Activated naive CD4-positive, alpha-beta T cell treated with anti-CD3 and anti-CD28 coated beads for 36 hours (primary cell): ENCODE measurements around the gene SMPD1. TPM values are rescaled to one million over a fixed set of nuclear protein-coding genes. Genes with fewer than 3 reads are reported as not detected.
"Not testable (repeated sequence)": the region's sequence is repeated elsewhere in the genome, so short reads cannot be mapped to it uniquely, and the experiment has no call there.

Experiments used
- CTCF ChIA-PET: fragments of 350-600 bp; sonication (Branson Sonifier 250); formaldehyde crosslinking; loops from one replicate; lab custom pipeline; 2021; ENCODE audit warnings: antibody characterized with exemption; lab: Charles Lee
- DNase-seq: peaks from one replicate; pipeline ENCODE4 v3.0.0-alpha.2; 2020
- H3K27ac Mint-ChIP-seq: one replicate; pipeline ENCODE4 v1.8.0; 2021; ENCODE audit warnings: mild to moderate bottlenecking, mixed read lengths
- H3K27me3 Mint-ChIP-seq: one replicate; pipeline ENCODE4 v1.8.0; 2021; ENCODE audit warnings: low read depth, mixed read lengths
- H3K36me3 Mint-ChIP-seq: one replicate; pipeline ENCODE4 v1.8.0; 2021; ENCODE audit warnings: low read depth, mixed read lengths
- H3K4me1 Mint-ChIP-seq: one replicate; pipeline ENCODE4 v1.8.0; 2021; ENCODE audit warnings: low read depth, mixed read lengths
- H3K4me3 Mint-ChIP-seq: one replicate; pipeline ENCODE4 v1.8.0; 2021; ENCODE audit warnings: mild to moderate bottlenecking, moderate library complexity, mixed read lengths
- H3K9me3 Mint-ChIP-seq: one replicate; pipeline ENCODE4 v1.8.0; 2021; ENCODE audit warnings: mixed read lengths
- intact Hi-C: fragments of 100-400 bp; cut with micrococcal nuclease; formaldehyde crosslinking; loops from one replicate; pipeline ENCODE4 v1.15.1; 2023
- total RNA-seq, 2 experiments: library from RNA; stranded (reverse); gene quantifications; one replicate each; pipeline ENCODE4 v1.2.3, GENCODE V29; 2021

Gene SMPD1
- total RNA-seq, 2 experiments from 2014 or later, result 24.5 to 27.5 TPM

GRCh38 chr11:6391537-6392134, 1.4 kb downstream of the SMPD1 start:
- Mint-ChIP-seq H3K9me3 (no peaks in the 10 kb centered on the region), H3K4me3 (peak overlapping the region; percentile 91), H3K4me1 (peaks cover 50% of the 10 kb centered on the region), H3K27ac (peak overlapping the region; percentile 98), H3K27me3 (no peaks in the 10 kb centered on the region), H3K36me3 (peaks cover 4% of the 10 kb centered on the region)
- DNase-seq, result no peak
- CTCF ChIA-PET, result interaction anchor here (0.5 to 20.7 kb wide), 6 partner anchors 11 to 51 kb away, joined by 3 to 736 read pairs (median 17); partner anchors contain the start of genes APBB1 and HPX
- intact Hi-C loops, result loop anchor here (2.0 kb wide), 3 partner anchors 47 to 353 kb away; no protein-coding TSS in a partner anchor

GRCh38 chr11:6392251-6392650, 2.0 kb downstream of the SMPD1 start:
- intact Hi-C loops, H3K27me3 Mint-ChIP-seq, H3K9me3 Mint-ChIP-seq, DNase-seq, H3K36me3 Mint-ChIP-seq: not testable (repeated sequence)
- H3K27ac Mint-ChIP-seq, result peak overlapping the region; percentile 7
- H3K4me3 Mint-ChIP-seq, result peak overlapping the region; percentile 91
- CTCF ChIA-PET, result interaction anchor here (0.5 to 2.7 kb wide), 4 partner anchors 11 to 38 kb away, joined by 3 to 10 read pairs (median 6); partner anchors contain the start of gene APBB1
- peaks cover 52% of the 10 kb centered on the region for H3K4me1 Mint-ChIP-seq

- intact Hi-C loops, result no loop called here
- Mint-ChIP-seq H3K4me1 (peaks cover 58% of the 10 kb centered on the region), H3K9me3 (no peaks in the 10 kb centered on the region), H3K27ac (no peak overlapping the region), H3K4me3 (no peak overlapping the region), H3K27me3 (no peaks in the 10 kb centered on the region), H3K36me3 (peaks cover 9% of the 10 kb centered on the region)
- no peak for DNase-seq
- CTCF ChIA-PET, result interaction anchor here (0.6 to 2.7 kb wide), 4 partner anchors 9 to 46 kb away, joined by 3 to 10 read pairs (median 6); no protein-coding TSS in a partner anchor
These were observed 3.9 kb downstream of the SMPD1 start for GRCh38 chr11:6393989-6394670.

- Mint-ChIP-seq H3K9me3 (no peaks in the 10 kb centered on the region), H3K27ac (no peak overlapping the region), H3K4me3 (no peak overlapping the region), H3K36me3 (peaks cover 12% of the 10 kb centered on the region), H3K4me1 (peaks cover 60% of the 10 kb centered on the region), H3K27me3 (no peaks in the 10 kb centered on the region)
- intact Hi-C loops, result no loop called here
- no peak for DNase-seq
- CTCF ChIA-PET, result interaction anchor here (0.6 kb wide), 1 partner anchor 16 kb away, joined by 3 read pairs; no protein-coding TSS in a partner anchor
These were observed 5.3 kb downstream of the SMPD1 start for GRCh38 chr11:6395470-6396060.

GRCh38 chr11:6397156-6397555, 6.9 kb downstream of the SMPD1 start:
- intact Hi-C loops, result no loop called here
- no peaks in the 10 kb centered on the region for H3K27me3 Mint-ChIP-seq
- no peak overlapping the region for H3K27ac Mint-ChIP-seq
- no peak for DNase-seq
- peaks cover 13% of the 10 kb centered on the region for H3K36me3 Mint-ChIP-seq
- H3K4me1 Mint-ChIP-seq, result peaks cover 62% of the 10 kb centered on the region
- no peaks in the 10 kb centered on the region for H3K9me3 Mint-ChIP-seq
- H3K4me3 Mint-ChIP-seq, result no peak overlapping the region
- CTCF ChIA-PET, result interaction anchor here (1.0 to 4.5 kb wide), 2 partner anchors 10 to 18 kb away, joined by 4 to 25 read pairs; no protein-coding TSS in a partner anchor

- CTCF ChIA-PET, result interaction anchor here (1.0 to 4.5 kb wide), 2 partner anchors 9 to 19 kb away, joined by 4 to 25 read pairs; no protein-coding TSS in a partner anchor
- Mint-ChIP-seq H3K27me3 (no peaks in the 10 kb centered on the region), H3K36me3 (peaks cover 13% of the 10 kb centered on the region), H3K4me3 (no peak overlapping the region), H3K4me1 (peaks cover 64% of the 10 kb centered on the region), H3K27ac (no peak overlapping the region), H3K9me3 (no peaks in the 10 kb centered on the region)
- DNase-seq, result no peak
- intact Hi-C loops, result no loop called here
These were observed 7.4 kb downstream of the SMPD1 start for GRCh38 chr11:6397636-6398035.

GRCh38 chr11:6400431-6401345, 10.4 kb downstream of the SMPD1 start:
- intact Hi-C loops, result no loop called here
- CTCF ChIA-PET, result interaction anchor here (0.9 to 5.2 kb wide), 5 partner anchors 10 to 85 kb away, joined by 3 to 40 read pairs (median 24); partner anchors contain the start of gene SMPD1

GRCh38 chr11:6401464-6401863, 11.2 kb downstream of the SMPD1 start:
- Mint-ChIP-seq H3K36me3 (peaks cover 9% of the 10 kb centered on the region), H3K27me3 (no peaks in the 10 kb centered on the region), H3K27ac (no peak overlapping the region), H3K4me3 (no peak overlapping the region), H3K4me1 (peaks cover 81% of the 10 kb centered on the region), H3K9me3 (no peaks in the 10 kb centered on the region)
- CTCF ChIA-PET, result interaction anchor here (0.9 to 5.2 kb wide), 9 partner anchors 8 to 354 kb away, joined by 3 to 40 read pairs (median 4); partner anchors contain the start of gene SMPD1
- no peak for DNase-seq
- intact Hi-C loops, result no loop called here

More at GRCh38 chr11:6400431-6401345, 10.4 kb downstream of the SMPD1 start:
- Mint-ChIP-seq H3K4me1 (peaks cover 79% of the 10 kb centered on the region), H3K27ac (no peak overlapping the region), H3K36me3 (peaks cover 9% of the 10 kb centered on the region), H3K4me3 (no peak overlapping the region), H3K27me3 (no peaks in the 10 kb centered on the region), H3K9me3 (no peaks in the 10 kb centered on the region)
- no peak for DNase-seq

- Mint-ChIP-seq H3K27me3 (no peaks in the 10 kb centered on the region), H3K27ac (peak overlapping the region; percentile 84), H3K36me3 (peaks cover 9% of the 10 kb centered on the region), H3K4me1 (peaks cover 84% of the 10 kb centered on the region), H3K9me3 (no peaks in the 10 kb centered on the region), H3K4me3 (peak overlapping the region; percentile 64)
- CTCF ChIA-PET, result interaction anchor here (0.9 to 5.2 kb wide), 11 partner anchors 9 to 353 kb away, joined by 3 to 40 read pairs (median 8); partner anchors contain the start of gene SMPD1
- peak; percentile 59 for DNase-seq
- intact Hi-C loops, result loop anchor here (1.0 to 2.0 kb wide), 3 partner anchors 11 to 17 kb away; partner anchors contain the start of genes APBB1 and SMPD1
These were observed 11.8 kb downstream of the SMPD1 start for GRCh38 chr11:6402061-6402470.

GRCh38 chr11:6402561-6402981, 12.3 kb downstream of the SMPD1 start:
- Mint-ChIP-seq H3K4me3 (peak overlapping the region; percentile 64), H3K36me3 (peaks cover 9% of the 10 kb centered on the region), H3K9me3 (no peaks in the 10 kb centered on the region), H3K27me3 (no peaks in the 10 kb centered on the region), H3K27ac (peak overlapping the region; percentile 84), H3K4me1 (peaks cover 89% of the 10 kb centered on the region)
- CTCF ChIA-PET, result interaction anchor here (0.6 to 5.2 kb wide), 16 partner anchors 9 to 353 kb away, joined by 3 to 40 read pairs (median 4); partner anchors contain the start of gene SMPD1
- intact Hi-C loops, result loop anchor here (1.0 to 2.0 kb wide), 3 partner anchors 11 to 16 kb away; partner anchors contain the start of genes APBB1 and SMPD1
- peak; percentile 94 for DNase-seq

GRCh38 chr11:6403539-6403938, 13.3 kb downstream of the SMPD1 start:
- no peaks in the 10 kb centered on the region for H3K27me3 Mint-ChIP-seq
- peaks cover 86% of the 10 kb centered on the region for H3K4me1 Mint-ChIP-seq
- CTCF ChIA-PET, result interaction anchor here (0.6 to 5.2 kb wide), 11 partner anchors 8 to 73 kb away, joined by 3 to 40 read pairs (median 8); partner anchors contain the start of gene SMPD1
- peak overlapping the region; percentile 84 for H3K27ac Mint-ChIP-seq
- no peak overlapping the region for H3K4me3 Mint-ChIP-seq
- DNase-seq, result no peak
- H3K9me3 Mint-ChIP-seq, result no peaks in the 10 kb centered on the region
- H3K36me3 Mint-ChIP-seq, result peaks cover 11% of the 10 kb centered on the region
- intact Hi-C loops, result loop anchor here (2.0 kb wide), 1 partner anchor 15 kb away; the partner anchor contains the start of gene APBB1
